Glomerular visceral epithelial cell (primary cell): Measurements from ENCODE around the gene CBX6.
"Not testable (repeated sequence)": the region's sequence is repeated elsewhere in the genome, so short reads cannot be mapped to it uniquely, and the experiment has no call there.

ENCODE experiments used
- DNase-seq: peaks from one replicate; pipeline ENCODE4 v3.0.0-alpha.2; 2016; ENCODE audit errors: extremely low spot score

The CBX6 gene

GRCh38 chr22:38872172-38872830 is at the start of gene CBX6:
Gene CBX6, minus strand, starts transcription at chr22:38872216. Its CDS starts 26 bp downstream, at chr22:38872190.
- DNase-seq, result peak; percentile 87

GRCh38 chr22:38921806-38922205 is 49.8 kb upstream of the CBX6 start:
- DNase-seq, result no peak

DNA sequence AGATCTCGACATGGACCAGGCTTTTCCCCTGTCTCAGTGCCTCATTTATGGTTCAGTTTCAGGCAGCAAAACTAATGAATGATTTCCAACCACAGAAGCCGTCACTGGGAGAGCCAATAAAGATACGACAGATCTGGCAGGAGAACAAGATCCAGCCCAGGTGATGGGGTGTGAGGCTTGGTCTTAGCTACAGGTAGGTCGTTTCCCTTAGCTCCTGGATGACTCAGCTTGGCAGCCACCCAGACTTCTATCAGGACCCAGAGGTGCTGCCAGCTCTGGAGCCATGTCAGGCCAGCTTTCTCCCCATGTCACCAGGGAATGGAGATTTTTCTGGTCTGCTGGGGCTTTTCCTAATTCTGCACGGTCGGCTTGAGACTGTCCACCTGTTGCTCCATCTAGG is 49.1 kb upstream of the CBX6 start:
- DNase-seq, result no peak

DNA sequence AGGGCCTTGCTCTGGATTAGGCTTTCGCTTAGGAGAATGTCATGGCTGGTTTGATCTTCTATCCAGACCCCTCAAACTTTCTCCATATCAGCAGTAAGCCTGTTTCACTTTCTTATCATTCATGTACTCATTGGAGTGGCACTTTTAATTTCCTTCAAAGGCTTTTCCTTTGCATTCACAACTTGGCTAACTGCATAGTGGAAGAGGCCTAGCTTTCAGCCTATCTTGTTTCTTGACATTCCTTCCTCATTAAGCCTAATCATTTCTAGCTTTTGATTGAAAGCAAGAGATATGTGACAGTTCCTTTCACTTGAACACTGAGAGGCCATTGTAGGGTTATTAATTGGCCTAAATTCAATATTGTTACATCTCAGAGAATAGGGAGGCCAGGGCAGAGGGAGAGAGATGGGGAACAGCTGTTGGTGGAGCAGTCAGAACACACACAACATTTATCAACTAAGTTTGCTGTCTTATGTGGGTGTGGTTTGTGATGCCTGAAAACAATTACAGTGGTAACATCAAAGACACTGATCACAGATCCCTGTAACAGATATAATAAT is 47.7 kb upstream of the CBX6 start:
- DNase-seq, result no peak

GRCh38 chr22:38911434-38911833 is 39.4 kb upstream of the CBX6 start:
- no peak for DNase-seq

DNA sequence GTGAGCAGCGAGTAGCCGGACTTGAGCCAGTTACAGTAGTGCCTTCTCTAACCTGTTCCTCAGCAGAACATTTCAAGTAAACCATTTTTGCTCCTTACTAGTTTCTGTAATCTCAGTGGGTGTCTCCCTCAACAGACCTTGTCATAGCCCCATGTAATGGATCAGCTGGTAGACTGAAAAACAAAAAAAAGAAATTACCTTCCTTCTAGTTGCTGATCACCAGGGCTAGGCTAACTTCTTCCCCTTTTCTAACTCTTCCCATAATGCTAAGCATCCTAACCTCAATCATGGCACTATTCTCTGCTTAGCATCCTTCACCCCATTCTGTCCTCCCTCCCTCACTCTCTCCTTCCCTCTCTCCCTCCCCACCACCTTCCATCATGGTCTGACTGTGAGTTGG is 35.8 kb upstream of the CBX6 start:
- DNase-seq, result no peak

DNA sequence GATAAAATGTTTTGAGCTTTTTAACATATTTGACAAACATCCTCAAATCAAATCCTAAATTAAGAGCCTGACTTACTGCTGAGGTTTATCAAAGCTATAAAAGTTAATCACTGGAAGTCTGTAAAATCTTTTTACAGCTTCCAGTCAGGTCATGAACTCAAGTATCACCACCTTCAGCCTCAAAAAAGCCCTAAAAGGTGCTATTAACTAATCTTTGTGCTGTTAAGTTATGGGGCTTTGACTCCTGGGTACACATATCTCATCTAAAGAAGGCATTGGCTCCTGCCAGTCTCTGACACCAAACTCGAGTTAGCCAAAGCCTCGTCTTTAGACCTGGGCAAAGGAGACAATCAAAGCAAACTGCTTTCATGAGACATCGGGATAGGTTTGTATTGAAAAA is 34.0 kb upstream of the CBX6 start:
- DNase-seq, result no peak

DNA sequence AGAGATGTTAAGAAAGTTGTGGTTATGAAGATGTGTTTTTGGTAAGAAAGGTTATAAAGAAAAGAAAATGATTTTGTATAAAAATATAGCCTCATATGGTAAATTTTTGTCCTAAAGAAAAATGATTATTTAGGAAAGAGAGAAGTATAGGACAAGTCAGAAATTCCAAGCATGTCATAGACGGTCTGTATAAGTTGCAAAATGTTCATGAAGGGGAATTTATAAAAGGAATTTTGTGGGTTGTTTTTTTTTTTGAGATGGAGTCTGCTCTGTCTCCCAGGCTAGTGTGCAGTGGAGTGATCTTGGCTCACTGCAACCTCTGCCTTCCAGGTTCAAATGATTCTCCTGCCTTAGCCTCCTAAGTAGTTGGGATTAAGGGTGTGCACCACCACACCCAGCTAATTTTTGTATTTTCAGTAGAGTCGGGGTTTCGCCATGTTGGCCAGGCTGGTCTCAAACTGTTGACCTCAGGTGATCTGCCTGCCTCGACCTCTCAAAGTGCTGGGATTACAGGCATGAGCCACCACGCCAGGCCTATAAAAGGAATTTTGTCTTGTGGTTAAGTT is 32.1 kb upstream of the CBX6 start:
- not testable (repeated sequence) for DNase-seq

GRCh38 chr22:38901111-38901641 is 29.2 kb upstream of the CBX6 start:
- DNase-seq, result no peak

DNA sequence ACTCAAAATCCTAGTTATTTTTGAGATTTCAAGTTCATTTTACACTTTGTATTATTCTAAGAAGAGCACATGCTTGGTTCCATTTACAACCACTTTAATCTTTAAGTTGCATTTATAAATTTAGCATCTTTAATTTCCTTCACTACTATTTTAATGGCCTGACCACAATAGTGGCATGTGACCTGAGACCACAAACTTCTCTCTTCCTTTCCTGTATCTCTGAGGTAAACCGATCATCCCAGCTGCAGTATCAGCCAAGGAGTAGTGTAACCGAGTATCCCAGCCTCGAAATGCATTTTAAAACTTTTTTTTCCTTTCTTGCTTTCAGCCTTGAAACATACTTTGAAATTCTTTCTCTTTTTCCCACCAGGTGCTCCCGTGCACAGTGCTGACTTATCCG is 28.7 kb upstream of the CBX6 start:
- DNase-seq, result no peak

DNA sequence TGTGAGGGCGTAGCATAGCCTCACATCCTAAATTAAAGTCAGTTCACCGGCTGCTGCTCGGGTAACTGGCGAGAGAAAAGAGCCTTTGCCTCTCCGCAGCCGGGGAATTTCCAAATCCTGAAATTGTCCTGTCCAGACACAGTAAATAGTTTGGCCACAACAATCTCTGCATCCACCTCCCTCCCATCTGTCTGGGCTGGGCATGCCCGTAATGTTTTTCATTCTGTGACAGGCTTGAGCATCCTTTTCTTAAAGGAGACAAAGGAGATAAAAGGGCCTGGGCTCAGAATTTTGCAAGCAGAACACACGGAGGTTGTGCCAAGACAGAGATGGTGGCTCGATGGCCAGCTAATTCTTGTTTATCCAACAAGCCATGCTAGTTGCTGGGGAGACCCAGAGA is 19.2 kb upstream of the CBX6 start:
- no peak for DNase-seq

DNA sequence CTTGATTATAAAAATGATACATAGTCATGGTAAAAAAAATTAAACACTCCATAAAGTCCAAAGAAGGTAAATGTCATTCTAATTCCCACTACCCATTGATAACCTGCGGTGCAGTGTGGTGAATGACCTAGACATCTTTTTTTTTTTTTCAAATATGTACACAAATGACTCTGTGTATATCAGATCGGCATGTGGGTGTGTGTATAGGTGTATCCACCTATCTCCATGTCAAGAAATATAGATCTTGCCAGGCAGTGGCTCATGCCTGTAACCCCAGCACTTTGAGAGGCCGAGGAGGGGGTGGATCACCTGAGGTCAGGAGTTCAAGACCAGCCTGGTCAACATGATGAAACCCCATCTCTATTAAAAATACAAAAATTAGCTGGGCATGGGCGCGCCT is 18.4 kb upstream of the CBX6 start:
- no peak for DNase-seq

GRCh38 chr22:38886333-38886732 is 14.3 kb upstream of the CBX6 start:
- DNase-seq, result no peak

DNA sequence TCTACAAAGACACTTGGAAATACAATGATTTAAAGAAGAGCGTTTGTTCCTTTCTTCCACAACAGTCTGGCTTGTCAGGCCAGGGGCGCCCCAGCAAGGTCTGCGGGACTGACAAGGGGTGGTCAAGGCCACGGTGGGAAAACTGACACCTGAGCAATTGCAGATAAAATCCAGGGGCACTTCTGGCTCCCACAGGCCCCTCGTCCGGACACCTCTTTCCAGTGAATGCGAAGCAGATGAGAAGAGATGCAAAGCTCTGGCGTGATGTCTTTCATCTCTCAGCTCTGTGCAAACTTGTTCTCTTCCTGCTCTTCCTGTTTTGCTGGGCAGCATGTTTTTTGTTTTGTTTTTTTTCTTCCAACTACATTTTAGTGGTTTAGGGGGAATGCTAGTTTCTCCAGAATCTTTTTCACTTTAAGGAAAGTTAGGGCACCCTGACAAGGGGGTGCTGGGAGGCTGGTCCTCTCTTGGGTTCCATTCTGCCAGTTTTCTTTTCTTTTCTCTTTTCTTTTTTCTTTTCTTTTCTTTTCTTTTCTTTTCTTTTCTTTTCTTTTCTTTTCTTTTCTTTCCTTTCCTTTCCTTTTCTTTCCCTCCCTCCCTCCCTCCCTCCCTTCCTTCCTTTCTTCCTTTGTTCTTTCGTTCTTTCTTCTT is 11.1 kb upstream of the CBX6 start:
- no peak for DNase-seq

- DNase-seq, result no peak
These were observed 10.2 kb upstream of the CBX6 start for GRCh38 chr22:38881997-38882879.

DNA sequence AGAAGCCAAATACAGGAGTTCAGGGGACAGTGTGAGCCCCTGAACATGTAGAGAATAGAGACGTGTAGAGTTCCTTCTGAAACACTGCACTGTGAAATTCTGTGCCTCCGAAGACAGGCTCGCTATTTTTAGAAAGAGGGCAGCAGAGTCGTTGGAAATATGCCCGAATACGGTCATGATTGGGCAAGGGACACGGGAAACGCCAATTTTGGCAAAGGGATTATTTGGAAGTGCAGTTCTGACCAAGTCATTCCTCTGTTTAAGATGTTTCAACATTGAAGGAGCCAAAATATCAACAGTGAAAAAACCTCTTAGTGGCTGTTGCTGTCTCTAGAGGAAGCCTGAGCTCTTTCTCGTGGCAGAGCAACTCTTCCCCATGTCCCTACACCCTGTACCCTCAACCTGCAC is 9.5 kb upstream of the CBX6 start:
- DNase-seq, result no peak

- no peak for DNase-seq
These were observed 7.9 kb upstream of the CBX6 start for GRCh38 chr22:38879961-38880360.

DNA sequence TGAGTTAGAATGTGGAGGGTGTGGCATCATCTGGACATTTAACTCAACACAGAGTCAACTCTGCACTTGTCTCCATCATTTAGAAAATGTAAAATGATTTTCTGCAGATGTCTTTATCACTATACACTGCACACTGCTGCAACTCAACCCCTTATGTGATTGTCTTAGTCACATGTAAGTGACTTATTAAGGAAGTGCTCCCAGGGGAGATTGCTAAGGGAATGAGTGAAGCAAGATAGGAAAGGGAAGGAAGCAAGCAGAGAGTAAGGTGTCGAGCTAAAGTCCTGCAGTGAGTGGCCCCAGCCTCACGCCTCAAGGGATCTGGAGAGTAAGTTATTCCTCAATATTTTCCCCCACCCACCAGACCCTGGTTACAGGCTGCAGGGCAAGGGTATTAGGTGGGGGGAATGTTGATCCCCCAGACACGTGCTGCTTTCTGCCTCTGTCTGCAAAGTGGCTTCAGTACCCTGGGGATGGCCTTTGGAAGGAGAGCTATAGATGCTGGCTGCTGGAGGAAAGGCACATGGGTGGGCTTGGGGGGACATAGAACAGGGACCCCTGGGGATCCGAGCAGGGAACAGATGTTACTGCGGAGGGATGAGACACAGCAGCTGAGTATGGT is 7.2 kb upstream of the CBX6 start:
- DNase-seq, result no peak

- no peak for DNase-seq
These were observed 6.0 kb upstream of the CBX6 start for GRCh38 chr22:38878001-38878400.

- DNase-seq, result no peak
These were observed 2.7 kb upstream of the CBX6 start for GRCh38 chr22:38874529-38875222.
